DMS114 treated with DMSO at 0.1 percent for 48 hours (cell line): ENCODE results near the gene FNBP1.

Experiments
- DNase-seq: peaks from one replicate; lab custom pipeline; 2025; ENCODE audit not compliant: unreplicated experiment; lab: John Stamatoyannopoulos, UW

FNBP1 gene

GRCh38 chr9:130042885-130043653, at the start of gene FNBP1:
Gene FNBP1 (minus strand): TSS chr9:130043189. CDS start chr9:130042975, 214 bp downstream.
- peak; percentile 40 for DNase-seq

GRCh38 chr9:130090915-130091314, 47.9 kb upstream of the FNBP1 start:
- DNase-seq: no peak

DNA sequence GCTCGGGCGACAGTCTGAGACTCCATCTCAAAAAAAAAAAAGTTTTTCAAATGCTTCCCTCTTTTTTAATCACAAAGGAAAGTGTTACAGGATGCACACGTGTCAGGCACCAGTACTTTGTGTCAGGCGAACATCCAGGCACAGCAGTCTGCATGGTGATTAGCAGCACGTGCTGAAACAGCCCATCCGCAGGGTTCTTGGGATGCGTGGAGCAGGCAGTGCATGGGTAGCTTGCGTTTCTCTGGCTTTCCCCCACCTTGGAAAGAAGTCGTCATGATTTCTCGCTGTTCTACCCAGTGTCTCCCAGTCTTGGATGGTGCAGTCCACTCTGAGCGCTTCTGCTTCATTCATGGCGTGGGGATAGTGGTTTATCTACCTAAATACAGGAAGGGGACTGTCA, 46.2 kb upstream of the FNBP1 start:
- no peak for DNase-seq

DNA sequence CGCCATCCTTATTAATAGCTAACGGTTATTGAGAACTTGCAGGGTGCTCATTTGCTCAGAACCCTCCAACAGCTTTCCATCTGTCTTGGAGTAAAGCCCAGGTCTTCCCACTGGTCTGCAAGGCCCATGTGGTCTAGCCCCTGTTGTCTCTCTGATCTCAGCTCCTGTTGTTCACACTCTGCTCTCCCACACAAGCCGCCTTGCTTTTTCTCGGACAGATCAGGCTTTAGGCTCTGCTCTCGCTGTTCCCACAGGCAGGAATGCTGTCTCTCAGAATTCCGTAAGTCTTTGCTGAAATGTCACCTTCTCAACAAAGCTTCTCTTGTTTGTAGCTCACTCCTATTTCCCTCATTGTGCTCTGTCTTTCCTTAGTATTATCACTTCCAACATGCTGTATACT, 45.1 kb upstream of the FNBP1 start:
- DNase-seq: no peak

GRCh38 chr9:130084337-130084736, 41.3 kb upstream of the FNBP1 start:
- DNase-seq: no peak

- no peak for DNase-seq
Observed at GRCh38 chr9:130078547-130078946, 35.6 kb upstream of the FNBP1 start.

GRCh38 chr9:130073373-130073772, 30.4 kb upstream of the FNBP1 start:
- DNase-seq: no peak

GRCh38 chr9:130072515-130073235, 29.7 kb upstream of the FNBP1 start:
- DNase-seq: no peak

- no peak for DNase-seq
Observed at GRCh38 chr9:130069048-130069447, 26.1 kb upstream of the FNBP1 start.

DNA sequence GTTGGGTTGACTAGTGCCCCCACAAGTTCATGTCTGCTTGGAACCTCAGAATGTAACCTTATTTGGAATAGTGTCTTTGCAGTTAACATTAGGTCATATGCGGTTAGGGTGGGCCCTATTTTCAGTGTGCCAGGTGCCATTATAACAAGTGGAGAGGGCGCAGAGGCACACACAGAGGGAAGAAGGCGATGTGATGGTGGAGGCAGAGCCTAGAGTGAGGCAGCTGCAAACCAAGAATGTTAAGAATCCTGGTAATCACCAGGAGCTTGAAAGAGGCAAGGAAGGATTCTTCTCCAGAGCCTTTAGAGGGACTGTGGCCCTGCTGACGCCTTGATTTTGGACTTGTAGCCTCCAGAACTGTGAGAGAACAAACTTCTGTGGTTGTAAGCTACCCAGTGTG, 21.6 kb upstream of the FNBP1 start:
- no peak for DNase-seq

- no peak for DNase-seq
Observed at GRCh38 chr9:130062750-130063149, 19.8 kb upstream of the FNBP1 start.

- DNase-seq: no peak
Observed at GRCh38 chr9:130060296-130060695, 17.3 kb upstream of the FNBP1 start.

GRCh38 chr9:130058887-130059286, 15.9 kb upstream of the FNBP1 start:
- DNase-seq: no peak

DNA sequence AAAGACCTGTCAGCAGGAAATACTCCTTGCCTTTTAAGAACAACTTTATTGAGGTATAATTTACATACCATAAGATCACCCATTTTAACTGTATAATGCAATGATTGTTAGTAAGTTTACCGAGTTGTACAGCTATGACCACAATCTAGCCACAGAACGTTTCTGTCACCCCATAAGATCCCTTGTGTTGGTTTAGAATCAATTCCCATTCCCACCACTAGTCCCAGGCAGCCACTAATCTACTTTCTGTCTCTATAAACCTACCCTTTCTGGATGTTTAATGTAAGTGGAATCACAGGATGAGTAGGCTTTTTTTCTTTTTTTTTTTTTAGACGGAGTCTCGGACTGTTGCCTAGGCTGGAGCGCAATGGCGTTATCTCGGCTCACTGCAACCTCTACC, 15.2 kb upstream of the FNBP1 start:
- DNase-seq: no peak

GRCh38 chr9:130054820-130055219, 11.8 kb upstream of the FNBP1 start:
- DNase-seq: no peak

DNA sequence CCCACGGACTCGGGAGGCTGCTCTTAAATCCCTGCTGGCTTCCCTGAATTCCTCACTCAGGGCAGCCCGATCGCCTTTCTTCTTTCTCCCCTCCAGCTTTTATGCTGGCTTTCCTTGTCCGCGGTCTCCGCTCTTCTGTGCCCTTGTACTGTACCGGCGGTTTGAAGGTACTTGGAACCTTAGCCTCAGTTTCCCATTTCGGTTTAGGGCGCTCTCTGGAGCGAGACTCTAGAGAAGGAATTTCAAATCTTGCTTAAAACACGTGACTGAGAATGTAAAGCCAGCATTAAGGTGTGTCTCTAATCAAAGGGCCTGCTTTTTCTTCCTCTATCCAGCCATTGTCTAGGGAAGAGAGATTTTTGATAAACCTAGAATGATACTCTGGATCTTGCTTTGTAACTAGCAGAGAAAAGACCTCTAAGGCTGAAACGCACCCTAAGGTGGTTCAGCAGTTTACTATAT, 11.4 kb upstream of the FNBP1 start:
- no peak for DNase-seq

GRCh38 chr9:130053504-130054324, 10.7 kb upstream of the FNBP1 start, which contains the start of gene GPR107:
Gene GPR107 (plus strand): TSS chr9:130053906. CDS start chr9:130053933, 27 bp downstream.
- peak; percentile 48 for DNase-seq

DNA sequence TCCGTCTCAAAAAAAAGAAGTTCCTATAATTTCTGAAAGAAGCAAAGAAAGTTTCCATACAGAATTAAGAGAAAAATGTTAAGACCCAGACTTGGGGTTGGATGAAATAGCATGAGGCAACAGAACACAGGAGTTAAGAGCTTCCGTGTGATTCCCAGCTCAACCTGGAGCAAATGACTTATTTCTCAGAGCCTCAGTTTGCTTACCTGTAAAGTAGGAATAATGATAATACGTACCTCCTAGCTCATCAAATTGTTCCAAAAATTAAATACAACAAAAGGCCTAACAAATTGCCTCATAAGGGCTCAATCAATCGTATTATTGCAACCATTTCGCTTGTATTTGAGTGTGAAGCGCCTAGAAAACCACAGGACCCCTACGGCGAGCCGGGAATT, 10.1 kb upstream of the FNBP1 start:
- DNase-seq: no peak

- no peak for DNase-seq
Observed at GRCh38 chr9:130051855-130052254, 8.9 kb upstream of the FNBP1 start.

- no peak for DNase-seq
Observed at GRCh38 chr9:130050462-130050861, 7.5 kb upstream of the FNBP1 start.

DNA sequence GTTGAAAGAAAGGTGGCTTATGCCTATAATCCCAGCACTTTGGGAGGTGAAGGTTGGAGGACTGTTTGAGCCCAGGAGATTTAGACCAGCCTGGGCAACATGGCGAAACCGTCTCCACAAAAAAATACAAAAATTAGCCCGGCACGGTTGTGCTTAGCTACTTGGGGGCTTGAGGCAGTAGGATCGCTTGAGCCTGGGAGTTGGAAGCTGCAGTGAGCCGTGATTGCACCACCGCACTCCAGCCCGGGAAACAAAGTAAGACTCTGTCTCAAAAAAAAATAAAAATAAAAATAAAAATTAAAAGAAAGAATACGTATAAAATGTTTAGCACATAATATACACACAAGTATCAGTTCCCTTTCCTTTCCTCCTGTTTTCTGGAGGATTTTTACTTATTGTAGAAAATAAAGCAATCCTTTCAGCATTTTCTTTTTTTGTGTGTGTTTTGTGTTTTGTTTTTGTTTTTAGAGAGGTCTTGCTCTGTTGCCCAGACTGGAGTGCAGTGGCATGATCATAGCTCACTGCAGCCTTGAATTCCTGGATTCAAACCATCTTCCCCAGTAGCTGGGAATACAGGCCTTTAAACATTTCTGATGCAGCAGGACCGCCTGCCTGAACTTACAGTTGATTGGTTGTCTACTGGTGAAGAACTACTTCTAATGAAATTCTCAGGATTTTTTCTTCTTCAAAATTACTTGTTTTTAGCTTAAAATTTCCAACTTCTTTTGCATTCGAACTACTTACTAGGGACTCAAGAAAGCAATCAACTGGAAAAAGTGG, 6.6 kb upstream of the FNBP1 start:
- DNase-seq: no peak
